Parathyroid adenoma (tissue), 2 donors: Measurements from ENCODE around the gene AKR1C4.
"Not testable (repeated sequence)": the region's sequence is repeated elsewhere in the genome, so short reads cannot be mapped to it uniquely, and the experiment has no call there.

Experiments
- H2AFZ ChIP-seq: fragments of 300-600 bp; sonication (generic); one replicate; pipeline ENCODE4 v1.7.0; 2017; ENCODE audit warnings: antibody characterized with exemption, mild to moderate bottlenecking
- H3K27ac ChIP-seq: fragments of 300-600 bp; sonication (generic); one replicate; pipeline ENCODE4 v1.7.0; 2017
- H3K27me3 ChIP-seq: fragments of 300-600 bp; sonication (generic); one replicate; pipeline ENCODE4 v1.7.0; 2017; ENCODE audit warnings: low read length; ENCODE audit not compliant: control insufficient read depth, insufficient read depth
- H3K36me3 ChIP-seq: fragments of 300-600 bp; sonication (generic); one replicate; pipeline ENCODE4 v1.7.0; 2017; ENCODE audit warnings: low read length; ENCODE audit not compliant: control insufficient read depth, insufficient read depth
- H3K4me1 ChIP-seq: fragments of 300-600 bp; sonication (generic); one replicate; pipeline ENCODE4 v1.7.0; 2017; ENCODE audit warnings: control low read depth
- H3K4me2 ChIP-seq: fragments of 300-600 bp; sonication (generic); one replicate; pipeline ENCODE4 v1.7.0; 2017; ENCODE audit warnings: low read length
- H3K4me3 ChIP-seq: fragments of 300-600 bp; sonication (generic); one replicate; pipeline ENCODE4 v1.7.0; 2017; ENCODE audit warnings: low read depth, low read length
- H3K79me2 ChIP-seq: fragments of 300-600 bp; sonication (generic); one replicate; pipeline ENCODE4 v1.7.0; 2017; ENCODE audit warnings: control low read depth
- H3K9ac ChIP-seq: fragments of 300-600 bp; sonication (generic); one replicate; pipeline ENCODE4 v1.7.0; 2017; ENCODE audit warnings: mild to moderate bottlenecking
- H3K9me3 ChIP-seq: fragments of 300-600 bp; sonication (generic); one replicate; pipeline ENCODE4 v1.7.0; 2017; ENCODE audit warnings: low read length; ENCODE audit not compliant: control insufficient read depth
- TF ChIP-seq, protein P1 (sequence below): fragments of 300-600 bp; sonication (generic); IDR thresholded peaks from one replicate; pipeline ENCODE4 v1.7.0; 2017; ENCODE audit warnings: antibody characterized with exemption, mild to moderate bottlenecking
- donor health status: primary hyperparathyroidism.

Gene AKR1C4

GRCh38 chr10:5163487-5163886 is 33.1 kb upstream of the AKR1C4 start:
- H3K4me2 ChIP-seq: no peak overlapping the region
- H3K4me3 ChIP-seq: no peak overlapping the region
- no peak overlapping the region for H2AFZ ChIP-seq
- H3K79me2 ChIP-seq: no peaks in the 10 kb centered on the region
- no peaks in the 10 kb centered on the region for H3K4me1 ChIP-seq
- H3K9ac ChIP-seq: no peak overlapping the region
- no peaks in the 10 kb centered on the region for H3K36me3 ChIP-seq
- TF ChIP-seq, protein P1, sequence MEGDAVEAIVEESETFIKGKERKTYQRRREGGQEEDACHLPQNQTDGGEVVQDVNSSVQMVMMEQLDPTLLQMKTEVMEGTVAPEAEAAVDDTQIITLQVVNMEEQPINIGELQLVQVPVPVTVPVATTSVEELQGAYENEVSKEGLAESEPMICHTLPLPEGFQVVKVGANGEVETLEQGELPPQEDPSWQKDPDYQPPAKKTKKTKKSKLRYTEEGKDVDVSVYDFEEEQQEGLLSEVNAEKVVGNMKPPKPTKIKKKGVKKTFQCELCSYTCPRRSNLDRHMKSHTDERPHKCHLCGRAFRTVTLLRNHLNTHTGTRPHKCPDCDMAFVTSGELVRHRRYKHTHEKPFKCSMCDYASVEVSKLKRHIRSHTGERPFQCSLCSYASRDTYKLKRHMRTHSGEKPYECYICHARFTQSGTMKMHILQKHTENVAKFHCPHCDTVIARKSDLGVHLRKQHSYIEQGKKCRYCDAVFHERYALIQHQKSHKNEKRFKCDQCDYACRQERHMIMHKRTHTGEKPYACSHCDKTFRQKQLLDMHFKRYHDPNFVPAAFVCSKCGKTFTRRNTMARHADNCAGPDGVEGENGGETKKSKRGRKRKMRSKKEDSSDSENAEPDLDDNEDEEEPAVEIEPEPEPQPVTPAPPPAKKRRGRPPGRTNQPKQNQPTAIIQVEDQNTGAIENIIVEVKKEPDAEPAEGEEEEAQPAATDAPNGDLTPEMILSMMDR: no peak
- peaks cover 3% of the 10 kb centered on the region for H3K9me3 ChIP-seq
- no peak overlapping the region for H3K27ac ChIP-seq
- no peaks in the 10 kb centered on the region for H3K27me3 ChIP-seq

DNA sequence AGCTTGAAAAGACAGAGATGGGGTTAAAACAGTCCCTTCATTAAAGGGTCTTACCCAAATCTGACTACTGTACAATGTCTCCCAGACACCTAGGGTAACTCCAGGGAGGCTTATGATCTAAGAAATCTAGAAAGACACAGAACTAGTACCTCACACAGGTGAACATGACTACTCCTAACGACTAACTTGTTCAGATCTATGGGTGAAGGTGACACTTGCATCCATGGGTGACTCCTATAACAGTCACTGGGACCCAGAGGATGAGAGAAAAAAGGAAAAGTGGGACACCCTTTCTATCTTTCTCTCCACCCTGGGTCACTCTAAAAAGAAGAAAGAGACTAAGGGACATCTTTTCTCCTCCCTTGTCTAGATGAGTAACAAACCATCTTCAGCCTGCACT is 30.9 kb upstream of the AKR1C4 start:
- no peaks in the 10 kb centered on the region for H3K4me1 ChIP-seq
- H3K27ac ChIP-seq: no peak overlapping the region
- peaks cover 5% of the 10 kb centered on the region for H3K9me3 ChIP-seq
- no peak overlapping the region for H3K4me2 ChIP-seq
- no peak overlapping the region for H3K9ac ChIP-seq
- TF ChIP-seq, protein P1: no peak
- no peak overlapping the region for H2AFZ ChIP-seq
- H3K79me2 ChIP-seq: no peaks in the 10 kb centered on the region
- no peak overlapping the region for H3K4me3 ChIP-seq
- no peaks in the 10 kb centered on the region for H3K36me3 ChIP-seq
- no peaks in the 10 kb centered on the region for H3K27me3 ChIP-seq

DNA sequence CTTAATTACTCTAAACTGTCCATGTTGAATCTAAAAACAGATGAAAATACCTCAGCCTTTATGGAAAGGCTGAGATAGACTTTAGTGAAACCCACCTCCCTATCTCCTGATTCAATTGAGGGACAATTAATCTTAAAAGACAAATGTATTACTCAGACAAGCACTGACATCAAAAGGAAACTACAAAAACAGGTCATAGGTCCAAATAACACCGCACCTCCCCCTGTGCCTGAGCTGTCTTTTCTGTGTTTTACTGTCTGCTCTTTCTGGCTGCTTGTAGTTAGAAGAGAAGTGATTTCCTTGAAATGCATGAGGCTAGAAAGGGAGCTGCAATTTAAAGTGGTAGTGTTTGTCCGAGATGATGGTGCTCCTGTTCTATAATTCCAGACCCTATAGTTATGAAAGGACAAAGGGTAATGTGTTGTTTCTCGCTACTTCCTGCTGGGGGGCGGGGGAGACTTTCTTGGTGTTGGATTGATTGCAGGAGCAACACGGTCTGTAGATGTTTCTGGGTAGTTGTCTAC is 27.7 kb upstream of the AKR1C4 start:
- Histone ChIP-seq H3K4me2 (no peak overlapping the region), H3K9ac (no peak overlapping the region), H2AFZ (no peak overlapping the region), H3K27me3 (no peaks in the 10 kb centered on the region), H3K36me3 (no peaks in the 10 kb centered on the region), H3K9me3 (peaks cover 5% of the 10 kb centered on the region), H3K27ac (no peak overlapping the region), H3K79me2 (no peaks in the 10 kb centered on the region), H3K4me1 (no peaks in the 10 kb centered on the region), H3K4me3 (no peak overlapping the region)
- TF ChIP-seq, protein P1: no peak

DNA sequence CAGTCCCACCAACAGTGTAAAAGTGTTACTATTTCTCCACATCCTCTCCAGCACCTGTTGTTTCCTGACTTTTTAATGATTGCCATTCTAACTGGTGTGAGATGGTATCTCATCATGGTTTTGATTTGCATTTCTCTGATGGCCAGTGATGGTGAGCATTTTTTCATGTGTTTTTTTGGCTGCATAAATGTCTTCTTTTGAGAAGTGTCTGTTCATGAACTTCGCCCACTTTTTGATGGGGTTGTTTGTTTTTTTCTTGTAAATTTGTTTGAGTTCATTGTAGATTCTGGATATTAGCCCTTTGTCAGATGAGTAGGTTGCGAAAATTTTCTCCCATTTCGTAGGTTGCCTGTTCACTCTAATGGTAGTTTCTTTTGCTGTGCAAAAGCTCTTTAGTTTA is 21.1 kb upstream of the AKR1C4 start:
- H3K9ac ChIP-seq, H2AFZ ChIP-seq, H3K9me3 ChIP-seq, H3K27ac ChIP-seq, H3K4me3 ChIP-seq, H3K79me2 ChIP-seq, H3K4me2 ChIP-seq, H3K36me3 ChIP-seq, H3K4me1 ChIP-seq, H3K27me3 ChIP-seq: not testable (repeated sequence)

DNA sequence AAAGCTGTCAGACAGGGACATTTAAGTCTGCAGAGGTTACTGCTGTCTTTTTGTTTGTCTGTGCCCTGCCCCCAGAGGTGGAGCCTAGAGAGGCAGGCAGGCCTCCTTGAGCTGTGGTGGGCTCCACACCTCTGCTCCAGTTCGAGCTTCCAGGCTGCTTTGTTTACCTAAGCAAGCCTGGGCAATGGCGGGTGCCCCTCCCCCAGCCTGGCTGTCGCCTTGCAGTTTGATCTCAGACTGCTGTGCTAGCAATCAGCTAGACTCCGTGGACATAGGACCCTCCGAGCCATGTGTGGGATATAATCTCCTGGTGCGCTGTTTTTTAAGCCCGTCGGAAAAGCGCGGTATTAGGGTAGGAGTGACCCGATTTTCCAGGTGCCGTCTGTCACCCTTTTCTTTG is 16.1 kb upstream of the AKR1C4 start:
- not testable (repeated sequence) for H3K4me3 ChIP-seq, H3K4me1 ChIP-seq, H3K79me2 ChIP-seq, H3K9me3 ChIP-seq, H3K36me3 ChIP-seq, H3K9ac ChIP-seq, H2AFZ ChIP-seq, H3K27me3 ChIP-seq, H3K27ac ChIP-seq, H3K4me2 ChIP-seq

GRCh38 chr10:5183923-5184322 is 12.7 kb upstream of the AKR1C4 start:
- H3K4me3 ChIP-seq: no peak overlapping the region
- no peak overlapping the region for H2AFZ ChIP-seq
- no peak overlapping the region for H3K9ac ChIP-seq
- no peaks in the 10 kb centered on the region for H3K4me1 ChIP-seq
- H3K36me3 ChIP-seq: no peaks in the 10 kb centered on the region
- no peak overlapping the region for H3K27ac ChIP-seq
- H3K79me2 ChIP-seq: no peaks in the 10 kb centered on the region
- TF ChIP-seq, protein P1: no peak
- no peaks in the 10 kb centered on the region for H3K9me3 ChIP-seq
- H3K27me3 ChIP-seq: no peaks in the 10 kb centered on the region
- no peak overlapping the region for H3K4me2 ChIP-seq
